CD1c-positive myeloid dendritic cell (primary cell): ENCODE data around the gene HELZ.
"Not testable (repeated sequence)": the region's sequence is repeated elsewhere in the genome, so short reads cannot be mapped to it uniquely, and the experiment has no call there.

Source experiments
- DNase-seq: peaks from one replicate; pipeline ENCODE4 v3.0.0-alpha.2; 2016; ENCODE audit errors: extremely low spot score

HELZ gene

DNA sequence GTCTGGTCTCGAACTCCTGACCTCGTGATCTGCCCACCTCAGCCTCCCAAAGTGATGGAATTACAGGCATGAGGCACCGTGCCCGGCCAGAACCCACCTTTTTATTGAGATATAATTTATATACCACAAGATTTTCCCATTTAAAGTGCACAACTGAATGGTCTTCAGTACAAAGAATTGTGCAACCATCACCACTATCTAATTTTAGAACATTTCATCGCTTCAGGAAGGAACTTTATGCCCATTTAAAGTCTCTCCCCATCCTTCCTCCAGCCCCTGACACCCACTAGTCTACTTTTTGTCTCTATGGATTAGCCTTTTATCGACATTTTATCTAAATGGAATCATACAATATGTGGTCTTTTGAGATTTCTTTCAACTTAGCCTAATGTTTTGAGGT, 25.4 kb upstream of the HELZ start:
- no peak for DNase-seq

DNA sequence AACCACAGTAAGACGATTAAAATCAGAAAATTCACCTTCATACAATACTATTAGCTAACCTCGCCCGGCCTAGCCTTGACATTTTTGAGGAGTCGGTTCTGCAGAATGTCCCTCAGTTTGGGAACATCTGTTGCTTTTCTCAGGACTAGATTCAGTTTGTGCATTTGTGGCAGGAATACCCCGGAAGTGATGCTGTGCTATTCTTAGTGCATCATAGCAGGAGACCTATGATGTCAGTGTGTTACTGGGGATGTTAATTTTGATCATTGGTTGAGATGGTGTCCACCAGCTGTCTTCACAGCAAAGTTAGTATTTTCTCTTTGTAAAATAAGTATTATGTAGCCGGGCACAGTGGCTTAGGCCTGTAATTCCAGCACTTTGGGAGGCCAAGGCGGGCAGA, 21.5 kb upstream of the HELZ start:
- no peak for DNase-seq

DNA sequence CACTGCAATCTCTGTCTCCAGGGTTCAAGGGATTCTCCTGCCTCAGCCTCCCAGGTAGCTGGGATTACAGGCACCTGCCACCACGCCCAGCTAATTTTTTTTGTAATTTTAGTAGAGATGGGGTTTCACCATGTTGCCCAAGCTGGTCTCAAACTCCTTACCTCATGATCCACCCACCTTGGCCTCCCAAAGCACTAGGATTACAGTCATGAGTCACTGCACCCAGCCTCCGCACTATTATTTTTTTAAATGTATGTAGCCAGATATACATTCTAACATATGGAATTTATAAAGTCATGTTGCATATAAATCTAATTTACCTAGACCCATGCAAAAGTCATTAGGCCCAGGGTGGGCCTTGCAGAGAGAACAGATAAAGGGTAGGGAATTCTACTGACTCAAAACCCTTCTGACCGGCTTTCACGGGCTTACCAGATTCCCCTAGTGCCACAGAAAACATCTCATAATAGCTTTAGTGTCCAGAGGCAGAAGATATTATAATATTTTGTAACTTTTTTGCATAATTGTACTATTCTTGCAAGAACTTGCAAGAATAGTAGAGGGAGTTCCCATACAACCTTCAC, 20.5 kb upstream of the HELZ start:
- no peak for DNase-seq

DNA sequence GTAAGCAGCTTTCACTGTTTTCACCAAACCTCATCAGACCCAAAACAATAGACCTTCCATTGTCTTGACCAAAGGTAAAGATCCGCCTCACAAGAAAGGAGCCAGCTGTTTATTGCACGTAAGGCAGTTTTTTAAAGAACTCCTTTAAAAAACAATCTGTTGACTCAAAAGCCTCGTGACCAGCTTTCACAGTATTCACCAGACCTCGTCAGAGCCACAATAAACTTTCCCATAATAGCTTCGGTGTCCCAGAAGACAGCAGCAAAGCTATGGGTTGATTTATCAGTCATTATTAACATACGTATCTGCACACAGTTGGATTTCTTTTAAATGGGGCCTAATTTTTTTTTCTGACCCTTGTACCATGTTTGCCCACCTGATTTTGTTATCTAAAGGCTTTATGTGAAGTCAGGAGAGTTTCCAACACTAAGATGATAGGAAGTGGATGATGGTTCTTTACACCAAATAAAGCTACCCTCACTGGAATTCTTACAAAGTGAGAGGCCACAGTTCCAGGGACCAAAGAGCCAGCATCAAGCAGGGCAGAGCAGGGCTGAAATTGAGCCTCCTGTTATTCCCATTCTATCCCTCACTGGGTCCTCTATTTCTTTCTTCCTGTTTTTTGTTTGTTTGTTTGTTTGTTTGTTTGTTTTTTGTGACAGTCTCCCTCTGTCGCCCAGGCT, 17.6 kb upstream of the HELZ start:
- DNase-seq = no peak

- DNase-seq = peak; percentile 49
Measured at GRCh38 chr17:67260170-67260987, 15.4 kb upstream of the HELZ start.

- peak; percentile 59 for DNase-seq
Measured at GRCh38 chr17:67258821-67259468, 13.9 kb upstream of the HELZ start.

DNA sequence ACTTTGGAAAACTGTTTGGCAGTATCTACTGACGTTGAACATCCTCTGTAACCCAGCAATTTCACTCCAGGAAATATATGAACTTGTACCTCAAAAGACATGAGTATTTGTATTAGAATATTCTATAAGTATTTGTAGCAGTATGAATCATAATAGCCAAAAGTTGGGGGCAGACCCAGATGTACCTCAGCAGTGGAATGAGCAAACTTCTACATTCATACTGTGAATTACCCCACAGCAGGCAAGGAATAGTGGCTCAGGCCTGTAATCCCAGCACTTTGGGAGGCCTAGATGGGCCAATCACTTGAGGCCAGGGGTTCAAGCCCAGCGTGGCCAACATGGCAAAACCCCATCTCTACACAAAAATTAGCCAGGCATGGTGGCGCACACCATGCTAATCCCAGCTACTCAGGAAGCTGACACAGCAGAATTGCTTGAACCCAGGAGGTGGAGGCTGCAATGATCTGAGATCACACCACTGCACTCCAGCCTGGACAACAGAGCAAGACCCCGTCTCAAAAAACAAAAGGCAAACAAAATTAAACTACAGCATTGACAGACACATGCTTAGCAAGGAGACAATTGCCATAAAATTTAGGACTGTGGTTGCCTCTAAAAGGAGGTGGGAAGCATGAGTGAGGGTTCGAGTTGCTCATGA, 11.2 kb upstream of the HELZ start:
- no peak for DNase-seq

DNA sequence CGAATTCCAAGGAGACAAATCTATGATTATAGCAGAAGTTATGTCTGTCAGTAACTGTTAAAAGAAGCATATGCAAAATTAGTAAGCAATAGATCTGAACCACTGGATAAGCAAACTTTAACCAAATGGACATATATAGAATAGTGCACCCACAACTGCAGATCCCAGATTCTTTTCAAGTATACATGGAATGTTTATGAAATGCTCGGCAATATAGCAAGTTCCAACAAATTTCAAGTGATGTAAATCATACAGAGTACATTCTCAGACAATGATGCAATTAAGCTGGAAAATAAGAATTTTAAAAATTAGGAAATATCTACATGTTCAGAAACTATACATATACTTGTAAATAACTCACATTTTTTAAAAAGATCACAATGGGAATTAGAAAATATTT, 8.4 kb upstream of the HELZ start:
- DNase-seq = no peak

- DNase-seq = not testable (repeated sequence)
Measured at GRCh38 chr17:67251586-67251985, 6.6 kb upstream of the HELZ start.

DNA sequence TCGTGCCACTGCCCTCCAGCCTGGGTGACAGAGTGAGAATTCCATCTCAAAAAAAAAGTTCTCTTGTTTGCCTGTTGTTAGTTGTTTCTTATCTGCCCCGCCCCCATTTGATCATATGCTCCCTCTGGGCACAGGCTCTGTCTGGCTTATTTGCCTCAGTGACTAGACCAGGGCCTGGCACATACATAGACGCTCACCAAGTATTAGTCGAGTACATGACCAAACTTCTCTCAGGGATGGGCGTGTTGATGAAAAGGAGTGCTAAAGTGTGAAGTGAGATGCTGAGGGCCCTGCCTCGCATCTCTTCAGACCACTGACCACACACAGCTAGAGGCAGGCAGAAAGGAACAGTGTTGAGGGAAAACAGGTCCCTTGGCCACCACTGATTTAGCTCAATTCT, 3.3 kb upstream of the HELZ start:
- DNase-seq = no peak

DNA sequence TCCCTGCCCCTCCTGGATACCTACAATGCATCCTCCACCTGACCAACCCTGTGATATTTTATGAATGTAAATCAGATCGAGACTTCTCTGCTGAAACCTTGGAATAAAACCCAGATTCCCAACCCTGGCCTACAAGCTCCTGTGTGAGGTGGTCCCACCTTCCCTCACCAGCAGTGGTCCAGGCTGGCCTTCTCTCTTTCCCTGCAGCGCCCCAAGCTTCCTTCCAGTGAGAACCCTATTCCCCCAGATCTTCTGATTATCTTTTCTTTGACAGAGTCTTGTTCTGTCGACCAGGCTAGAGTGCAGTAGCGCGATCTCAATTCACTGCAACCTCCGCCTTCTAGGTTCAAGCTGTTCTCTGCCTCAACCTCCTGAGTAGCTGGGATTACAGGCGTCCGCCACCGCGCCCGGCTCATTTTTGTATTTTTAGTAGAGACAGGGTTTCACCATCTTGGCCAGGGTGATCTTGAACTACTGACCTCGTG, 2.5 kb upstream of the HELZ start:
- no peak for DNase-seq

DNA sequence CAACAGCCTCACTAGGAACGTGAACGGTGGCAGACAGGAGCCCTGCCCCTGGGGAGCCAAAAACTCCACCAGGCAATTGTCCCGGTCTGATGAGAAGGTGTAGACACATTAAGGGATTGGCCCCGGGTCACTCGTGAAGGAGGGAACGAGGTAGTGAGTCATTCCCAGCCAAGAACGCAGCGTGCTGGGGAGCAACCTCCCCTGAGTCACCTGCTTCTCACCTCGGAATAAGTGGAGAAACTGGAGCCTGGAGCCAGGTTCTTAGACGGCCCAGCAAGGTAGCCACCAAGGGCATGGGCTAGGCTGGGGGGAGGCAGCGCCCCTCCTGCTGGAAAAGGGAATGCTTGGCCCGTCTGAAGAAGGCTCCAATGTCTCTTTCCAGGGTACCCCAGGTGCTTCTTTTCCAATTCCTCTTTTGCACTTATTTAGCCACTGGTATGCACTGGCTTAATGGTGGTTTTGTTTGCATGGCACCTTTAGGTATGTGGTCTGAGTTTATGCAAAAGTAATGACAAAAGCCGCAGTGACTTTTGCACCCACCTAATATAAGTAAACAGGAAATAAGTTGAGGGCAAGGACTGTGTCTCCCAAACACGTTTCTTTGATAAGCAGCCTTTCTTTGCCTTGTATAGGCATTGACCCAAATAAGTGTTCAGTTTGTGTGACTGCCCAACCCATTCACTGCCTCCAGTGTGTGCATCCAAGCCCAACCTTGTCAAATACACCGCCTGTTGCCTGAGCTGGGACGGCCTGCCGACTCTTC, 1.8 kb upstream of the HELZ start:
- DNase-seq = no peak

DNA sequence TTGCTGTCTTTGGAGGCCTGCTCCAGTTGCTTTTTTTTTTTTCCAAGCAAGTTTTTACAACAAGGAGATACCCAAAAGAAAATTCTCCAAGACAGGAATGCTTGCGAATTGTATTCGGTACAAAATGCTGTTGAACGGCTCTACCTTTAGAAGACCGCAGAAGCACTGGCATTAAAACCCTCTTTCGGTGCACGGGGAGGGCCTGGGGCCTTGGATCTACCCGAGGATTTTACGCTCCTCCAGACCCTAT, 1.3 kb upstream of the HELZ start:
- DNase-seq = no peak

DNA sequence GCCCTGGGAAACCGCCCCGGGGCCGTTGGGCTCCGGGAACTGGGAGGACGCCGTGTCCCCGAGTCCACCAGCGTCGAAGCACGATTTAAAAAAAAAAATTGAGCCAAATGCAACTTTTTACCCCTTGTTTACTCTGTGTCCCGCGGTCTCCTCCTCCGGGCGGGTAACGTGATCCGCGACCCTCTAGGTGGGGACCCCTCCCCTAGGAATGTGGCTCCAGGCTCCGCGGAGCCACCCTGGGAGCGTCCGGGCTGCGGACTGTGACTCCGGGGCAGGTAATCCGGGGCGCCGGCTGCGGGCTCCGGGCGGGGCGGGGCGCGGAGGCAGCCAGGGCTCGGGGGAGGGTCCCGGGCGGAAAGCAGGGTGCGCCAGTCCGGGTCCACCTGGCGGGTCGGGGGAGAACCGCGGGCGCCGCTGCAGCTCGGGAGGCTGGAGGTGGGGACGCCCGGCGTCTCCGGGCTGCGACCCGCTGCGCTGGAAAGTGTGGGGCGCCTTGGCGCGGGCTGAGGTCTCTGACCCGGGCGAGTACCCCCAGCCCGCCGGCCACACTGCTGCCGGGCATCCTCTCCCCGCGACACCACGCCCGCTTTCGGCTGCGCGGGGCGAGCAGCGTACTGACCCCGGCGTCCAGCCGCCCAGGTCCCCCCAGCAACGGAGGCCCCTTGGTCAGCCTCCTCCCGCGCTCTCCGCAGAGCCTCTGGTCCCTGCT, 852 bp upstream of the HELZ start:
- DNase-seq = peak; percentile 29

GRCh38 chr17:67244431-67245072, 444 bp downstream of the HELZ start:
- no peak for DNase-seq

DNA sequence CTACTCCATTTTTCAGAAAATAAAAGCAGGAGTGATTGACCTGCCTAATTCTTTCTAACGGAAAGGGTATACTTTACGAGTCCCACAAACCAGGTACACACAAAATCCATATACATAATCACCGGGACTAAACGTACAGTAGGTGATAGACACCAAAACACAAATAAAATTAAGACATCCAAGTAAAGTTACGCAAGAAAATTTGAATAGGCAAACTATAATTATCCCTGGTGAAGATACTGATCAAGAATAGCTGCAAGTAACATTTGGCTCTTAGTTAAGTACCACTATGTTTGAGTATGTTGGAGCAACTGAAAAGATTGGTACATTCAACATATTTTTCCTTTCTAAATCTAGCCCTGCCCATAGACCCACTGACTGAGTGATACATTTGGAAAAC, 1.7 kb downstream of the HELZ start:
- DNase-seq = no peak

GRCh38 chr17:67241719-67242341, 3.2 kb downstream of the HELZ start:
- no peak for DNase-seq

DNA sequence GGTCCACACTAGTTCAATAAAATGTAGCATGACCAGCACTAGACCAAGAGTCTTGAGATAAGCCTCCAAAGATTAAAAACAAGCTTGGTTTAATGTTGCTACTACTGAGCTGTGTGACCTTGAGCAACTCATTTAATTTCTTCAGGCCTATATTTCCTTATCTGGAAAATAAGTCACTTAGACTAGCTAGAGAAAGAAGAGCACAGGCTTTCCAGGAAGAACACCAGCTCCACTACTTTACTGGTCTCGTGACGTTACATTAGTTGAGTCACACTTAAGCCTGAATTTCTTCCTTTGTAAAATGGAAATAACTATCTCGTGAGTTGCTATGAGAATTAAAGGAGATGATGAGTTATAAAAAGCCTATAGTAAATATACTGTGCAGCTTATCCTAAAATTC, 5.4 kb downstream of the HELZ start:
- no peak for DNase-seq

GRCh38 chr17:67238991-67239390, 6.0 kb downstream of the HELZ start:
- DNase-seq = no peak

- no peak for DNase-seq
Measured at GRCh38 chr17:67232441-67232840, 12.6 kb downstream of the HELZ start.
